Endothelial cell of umbilical vein (primary cell): ENCODE measurements around the gene RYR3. TPM values are rescaled to one million over a fixed set of nuclear protein-coding genes. Genes with fewer than 3 reads are reported as not detected.
A peak's percentile ranks its signal among the peaks of the same experiment; 100 is the strongest.

Experiments
- BruUV-seq: library from RNA; stranded (reverse); fragments of 400-500 nt; replicated peaks from 2 replicates; lab custom pipeline; 2021; lab: Mats Ljungman, UMichigan
- CTCF ChIA-PET: fragments of 300-600, 350-600 bp; sonication (Branson Sonifier 250); formaldehyde crosslinking; loops from one replicate; lab custom pipeline; 2021; ENCODE audit warnings: antibody characterized with exemption, inconsistent platforms; lab: Charles Lee
- POLR2A ChIA-PET: fragments of 300-600, 350-600 bp; sonication (Branson Sonifier 250); formaldehyde crosslinking; loops from one replicate; lab custom pipeline; 2021; ENCODE audit warnings: antibody characterized with exemption, inconsistent platforms; lab: Charles Lee
- DNase-seq: peaks from one replicate; pipeline ENCODE4 v3.0.0-alpha.2; 2011; ENCODE audit warnings: low read depth, low spot score
- FAIRE-seq: peaks from 2 replicates; lab custom pipeline; 2011; peaks lifted over from hg19 to GRCh38; lab: Jason Lieb, UNC
- H2AFZ ChIP-seq: 2 replicates; pipeline ENCODE4 v1.6.0; 2012; ENCODE audit warnings: low read depth, low read length, control low read depth, inconsistent platforms
- H3K27ac ChIP-seq: 2 replicates; pipeline ENCODE4 v1.5.1; 2011; ENCODE audit warnings: low read depth, mild to moderate bottlenecking, control low read depth, low read length, moderate library complexity; ENCODE audit not compliant: insufficient read depth
- H3K27me3 ChIP-seq, 2 experiments: 2 replicates each; pipeline versions ENCODE4 v1.6.0 to v1.6.1; 2011; ENCODE audit warnings: low read length in 2 of 2, mixed read lengths in 1 of 2; ENCODE audit not compliant: control insufficient read depth in 2 of 2, insufficient read depth in 2 of 2
- H3K36me3 ChIP-seq, 2 experiments: 2 replicates in 1 of 2; 3 replicates in 1 of 2; pipeline ENCODE4 v1.5.1; 2011; ENCODE audit warnings: low read length in 2 of 2, mild to moderate bottlenecking in 1 of 2, moderate library complexity in 1 of 2; ENCODE audit not compliant: control insufficient read depth in 2 of 2, insufficient read depth in 2 of 2; ENCODE audit errors: extremely low read depth in 1 of 2
- H3K4me1 ChIP-seq: 3 replicates; pipeline ENCODE4 v1.5.1; 2011; ENCODE audit warnings: mild to moderate bottlenecking, low read length; ENCODE audit not compliant: control insufficient read depth, insufficient read depth; ENCODE audit errors: extremely low read depth
- H3K4me2 ChIP-seq: 2 replicates; pipeline ENCODE4 v1.6.1; 2011; ENCODE audit warnings: low read length, control low read depth, mixed read lengths; ENCODE audit not compliant: insufficient read depth
- H3K4me3 ChIP-seq, 3 experiments: fragments of 200-600 bp in 1 of 3; sonication (generic), shearing (Covaris generic) in 1 of 3; replicated peaks in 1 of 3; 2 replicates each; pipeline ENCODE4 v1.5.1; 2011 to 2016; ENCODE audit warnings: control low read depth in 3 of 3, low read length in 3 of 3, mild to moderate bottlenecking in 2 of 3, inconsistent platforms in 1 of 3, low read depth in 1 of 3, moderate library complexity in 1 of 3; ENCODE audit not compliant: insufficient read depth in 1 of 3
- H3K79me2 ChIP-seq: 2 replicates; pipeline ENCODE4 v1.6.0; 2012; ENCODE audit warnings: low read length, inconsistent platforms; ENCODE audit not compliant: control insufficient read depth, insufficient read depth
- H3K9ac ChIP-seq: replicated peaks from 2 replicates; pipeline ENCODE3; 2011; ENCODE audit warnings: low read length, control low read depth; ENCODE audit not compliant: insufficient read depth; ENCODE audit errors: extremely low read depth
- H3K9me1 ChIP-seq: replicated peaks from 3 replicates; pipeline ENCODE4 v1.6.0; 2011; ENCODE audit warnings: mild to moderate bottlenecking, low read length; ENCODE audit not compliant: control insufficient read depth, insufficient read depth; ENCODE audit errors: extremely low read depth
- H3K9me3 ChIP-seq: replicated peaks from 2 replicates; pipeline ENCODE4 v1.5.1; 2012; ENCODE audit warnings: low read length, inconsistent platforms; ENCODE audit not compliant: control insufficient read depth, insufficient read depth
- H4K20me1 ChIP-seq: replicated peaks from 2 replicates; pipeline ENCODE3; 2011; ENCODE audit warnings: mild to moderate bottlenecking, low read length; ENCODE audit not compliant: control insufficient read depth, insufficient read depth; ENCODE audit errors: extremely low read depth
- FOS ChIP-seq: IDR thresholded peaks from 2 replicates; pipeline ENCODE4 v1.6.1; 2011; ENCODE audit warnings: mild to moderate bottlenecking, low read length, moderate library complexity, borderline replicate concordance; ENCODE audit not compliant: insufficient read depth
- GATA2 ChIP-seq: IDR thresholded peaks from 2 replicates; pipeline ENCODE4 v1.7.0; 2011; ENCODE audit warnings: low read depth, mild to moderate bottlenecking, moderate library complexity, mixed read lengths, low read length; ENCODE audit not compliant: insufficient read length, insufficient read depth
- JUN ChIP-seq: IDR thresholded peaks from 2 replicates; pipeline ENCODE4 v1.6.1; 2011; ENCODE audit warnings: borderline replicate concordance, low read depth; ENCODE audit not compliant: insufficient read length, insufficient read depth
- POLR2A ChIP-seq: IDR thresholded peaks from 2 replicates; pipeline ENCODE4 v1.6.1; 2012; ENCODE audit warnings: low read depth, mild to moderate bottlenecking, control low read depth, low read length
- POLR2AphosphoS5 ChIP-seq: IDR thresholded peaks from 2 replicates; pipeline ENCODE4 v1.6.1; 2012; ENCODE audit warnings: low read depth, mild to moderate bottlenecking, control low read depth, low read length, moderate library complexity; ENCODE audit not compliant: insufficient read depth
- dilution Hi-C: fragments of 300-500 bp; cut with MboI; formaldehyde crosslinking; loops from one replicate; pipeline ENCODE4 v1.15.0; 2019; ENCODE audit warnings: low sequenced_read_pairs; ENCODE audit not compliant: extremely low pct_ligation_motif_present
- intact Hi-C: fragments of 100-400 bp; cut with micrococcal nuclease; formaldehyde crosslinking; loops from one replicate; pipeline ENCODE4 v1.10.0; 2022
- polyA plus RNA-seq, 4 experiments: library from polyadenylated mRNA; depleted of rRNA in 3 of 4; stranded (reverse) in 3 of 4; unstranded in 1 of 4; fragments of >200 nt; gene quantifications; 2 replicates each; pipeline versions ENCODE4 v1.2.1 to v1.2.3, GENCODE V29; 2011 to 2012; ENCODE audit warnings: missing spikeins in 1 of 4
- total RNA-seq: library from RNA; stranded (reverse); gene quantifications from 2 replicates; pipeline ENCODE4 v1.2.3, GENCODE V29; 2021
- TF ChIP-seq, protein P1 (sequence below), 2 donors: IDR thresholded peaks; 1 replicate in 1 of 2; 2 replicates in 1 of 2; pipeline ENCODE4 v1.5.1; 2011; ENCODE audit warnings: low read length in 2 of 2, mild to moderate bottlenecking in 2 of 2, moderate library complexity in 2 of 2, control low read depth in 1 of 2, inconsistent platforms in 1 of 2, low read depth in 1 of 2; ENCODE audit not compliant: insufficient read depth in 1 of 2; ENCODE audit errors: extremely low read depth in 1 of 2

Gene RYR3
- total and polyA plus RNA-seq, 2 donors (not counting 3 experiments of a cell fraction or from before 2014, with no cell fraction given), result not detected

DNA sequence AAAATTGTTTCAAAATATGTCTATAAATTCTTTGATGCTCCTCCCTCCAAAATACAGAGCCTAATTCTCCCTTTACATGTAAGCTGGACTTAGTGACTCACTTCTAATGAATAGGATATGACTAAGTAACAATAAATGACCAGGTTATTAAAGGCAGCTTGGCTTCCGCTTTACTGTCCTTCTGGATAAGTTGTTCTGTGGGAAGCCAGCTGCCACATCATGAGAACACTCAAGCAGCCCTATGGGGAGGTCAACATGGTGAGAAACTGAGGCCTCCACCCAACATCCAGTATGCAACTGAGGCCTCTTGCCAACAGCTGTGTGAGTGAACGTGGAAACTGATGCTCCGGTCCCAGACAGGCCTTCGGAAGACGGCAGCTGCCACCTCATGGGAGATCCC, 410.2 kb downstream of the RYR3 start:
- dilution Hi-C loops, result no loop called here
- peak overlapping the region; percentile 24 for H3K9ac ChIP-seq
- peak; percentile 87 for FAIRE-seq
- peaks cover 51% of the 10 kb centered on the region for H3K4me1 ChIP-seq
- no peaks in the 10 kb centered on the region for H3K36me3 ChIP-seq
- no peak overlapping the region for H3K4me3 ChIP-seq
- H3K4me2 ChIP-seq, result peak overlapping the region; percentile 32
- H3K27me3 ChIP-seq, result no peaks in the 10 kb centered on the region
- H4K20me1 ChIP-seq, result no peaks in the 10 kb centered on the region
- POLR2A ChIA-PET, result interaction anchor here (0.5 kb wide), 1 partner anchor 618 kb away, joined by 3 read pairs; no protein-coding TSS in a partner anchor
- H3K27ac ChIP-seq, result peak overlapping the region; percentile 96
- intact Hi-C loops, result loop anchor here (10.0 kb wide), 1 partner anchor 596 kb away; no protein-coding TSS in a partner anchor
- no TSS peak for BruUV-seq
- H3K9me1 ChIP-seq, result no peaks in the 10 kb centered on the region
- H3K79me2 ChIP-seq, result no peaks in the 10 kb centered on the region
- peak; percentile 94 for DNase-seq
- TF ChIP-seq POLR2A (peak; percentile 46), GATA2 (peak; percentile 21), JUN (peak; percentile 97), FOS (peak; percentile 89), POLR2AphosphoS5 (peak; percentile 60)
- TF ChIP-seq, protein P1, sequence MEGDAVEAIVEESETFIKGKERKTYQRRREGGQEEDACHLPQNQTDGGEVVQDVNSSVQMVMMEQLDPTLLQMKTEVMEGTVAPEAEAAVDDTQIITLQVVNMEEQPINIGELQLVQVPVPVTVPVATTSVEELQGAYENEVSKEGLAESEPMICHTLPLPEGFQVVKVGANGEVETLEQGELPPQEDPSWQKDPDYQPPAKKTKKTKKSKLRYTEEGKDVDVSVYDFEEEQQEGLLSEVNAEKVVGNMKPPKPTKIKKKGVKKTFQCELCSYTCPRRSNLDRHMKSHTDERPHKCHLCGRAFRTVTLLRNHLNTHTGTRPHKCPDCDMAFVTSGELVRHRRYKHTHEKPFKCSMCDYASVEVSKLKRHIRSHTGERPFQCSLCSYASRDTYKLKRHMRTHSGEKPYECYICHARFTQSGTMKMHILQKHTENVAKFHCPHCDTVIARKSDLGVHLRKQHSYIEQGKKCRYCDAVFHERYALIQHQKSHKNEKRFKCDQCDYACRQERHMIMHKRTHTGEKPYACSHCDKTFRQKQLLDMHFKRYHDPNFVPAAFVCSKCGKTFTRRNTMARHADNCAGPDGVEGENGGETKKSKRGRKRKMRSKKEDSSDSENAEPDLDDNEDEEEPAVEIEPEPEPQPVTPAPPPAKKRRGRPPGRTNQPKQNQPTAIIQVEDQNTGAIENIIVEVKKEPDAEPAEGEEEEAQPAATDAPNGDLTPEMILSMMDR (IDR thresholded peaks at IDR 0.05; ENCODE audit: extremely low read depth in 1 of 2, insufficient read depth in 1 of 2, low read depth in 1 of 2, low read length in 2 of 2), result no peak
- H3K9me3 ChIP-seq, result no peaks in the 10 kb centered on the region
- CTCF ChIA-PET, result interaction anchor here (0.7 to 8.4 kb wide), 7 partner anchors 9 to 505 kb away, joined by 3 to 97 read pairs (median 14); no protein-coding TSS in a partner anchor
- H2AFZ ChIP-seq, result no peak overlapping the region
